Measurements from ENCODE around the gene PRRG2. TPM values are rescaled to one million over a fixed set of nuclear protein-coding genes. Genes with fewer than 3 reads are reported as not detected.
"Not testable (repeated sequence)": the region's sequence is repeated elsewhere in the genome, so short reads cannot be mapped to it uniquely, and the experiment has no call there.

The PRRG2 gene
- total RNA-seq, 2 experiments from 2014 or later = 1.5 TPM

DNA sequence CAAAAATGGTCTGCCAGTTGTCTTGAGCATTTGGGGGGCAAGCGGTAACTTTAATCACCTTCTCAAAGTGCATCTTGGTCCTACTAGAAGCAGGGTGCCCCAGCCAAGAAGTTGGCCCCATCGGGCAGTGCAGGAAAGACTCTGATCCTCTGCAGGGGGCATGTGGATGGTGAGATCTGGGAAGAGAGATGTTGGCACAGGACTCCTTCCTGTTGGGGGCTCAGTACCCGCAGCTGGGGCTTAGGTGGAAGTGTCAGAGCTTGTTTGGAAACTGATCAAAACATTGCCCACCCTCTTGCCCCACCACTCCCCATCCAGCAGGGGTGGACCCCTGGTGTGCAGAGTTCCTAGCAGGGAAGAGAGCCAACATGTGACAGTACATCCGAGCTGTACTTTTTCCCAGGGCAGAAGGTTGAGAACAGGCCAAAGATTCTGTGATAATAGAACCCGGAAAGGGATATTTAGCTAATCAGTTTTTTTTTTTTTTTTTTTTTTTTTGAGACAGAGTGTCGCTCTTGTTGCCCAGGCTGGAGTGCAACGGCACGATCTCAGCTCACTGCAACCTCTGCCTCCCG is 50.0 kb downstream of the PRRG2 start:
- CTCF ChIA-PET = interaction anchor here (2.0 kb wide), 1 partner anchor 9 kb away, joined by 5 read pairs; the partner anchor contains the start of gene RRAS
- POLR2A ChIA-PET = interaction anchor here (1.2 kb wide), 1 partner anchor 67 kb away, joined by 3 read pairs; no protein-coding TSS in a partner anchor
- DNase-seq (no peak), ATAC-seq (no peak)
- intact Hi-C loops (cut with micrococcal nuclease) = no loop called here
- peaks cover 11% of the 10 kb centered on the region for H3K36me3 Mint-ChIP-seq (ENCODE audit: low read depth)
- H3K27me3 Mint-ChIP-seq = no peaks in the 10 kb centered on the region
- TF ChIP-seq, protein P1, sequence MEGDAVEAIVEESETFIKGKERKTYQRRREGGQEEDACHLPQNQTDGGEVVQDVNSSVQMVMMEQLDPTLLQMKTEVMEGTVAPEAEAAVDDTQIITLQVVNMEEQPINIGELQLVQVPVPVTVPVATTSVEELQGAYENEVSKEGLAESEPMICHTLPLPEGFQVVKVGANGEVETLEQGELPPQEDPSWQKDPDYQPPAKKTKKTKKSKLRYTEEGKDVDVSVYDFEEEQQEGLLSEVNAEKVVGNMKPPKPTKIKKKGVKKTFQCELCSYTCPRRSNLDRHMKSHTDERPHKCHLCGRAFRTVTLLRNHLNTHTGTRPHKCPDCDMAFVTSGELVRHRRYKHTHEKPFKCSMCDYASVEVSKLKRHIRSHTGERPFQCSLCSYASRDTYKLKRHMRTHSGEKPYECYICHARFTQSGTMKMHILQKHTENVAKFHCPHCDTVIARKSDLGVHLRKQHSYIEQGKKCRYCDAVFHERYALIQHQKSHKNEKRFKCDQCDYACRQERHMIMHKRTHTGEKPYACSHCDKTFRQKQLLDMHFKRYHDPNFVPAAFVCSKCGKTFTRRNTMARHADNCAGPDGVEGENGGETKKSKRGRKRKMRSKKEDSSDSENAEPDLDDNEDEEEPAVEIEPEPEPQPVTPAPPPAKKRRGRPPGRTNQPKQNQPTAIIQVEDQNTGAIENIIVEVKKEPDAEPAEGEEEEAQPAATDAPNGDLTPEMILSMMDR (IDR thresholded peaks at IDR 0.05) = no peak
- H3K4me1 Mint-ChIP-seq (ENCODE audit: low read depth) = no peaks in the 10 kb centered on the region
- H3K4me3 Mint-ChIP-seq = no peak overlapping the region
- no peaks in the 10 kb centered on the region for H3K9me3 Mint-ChIP-seq
- no peak overlapping the region for H3K27ac Mint-ChIP-seq

DNA sequence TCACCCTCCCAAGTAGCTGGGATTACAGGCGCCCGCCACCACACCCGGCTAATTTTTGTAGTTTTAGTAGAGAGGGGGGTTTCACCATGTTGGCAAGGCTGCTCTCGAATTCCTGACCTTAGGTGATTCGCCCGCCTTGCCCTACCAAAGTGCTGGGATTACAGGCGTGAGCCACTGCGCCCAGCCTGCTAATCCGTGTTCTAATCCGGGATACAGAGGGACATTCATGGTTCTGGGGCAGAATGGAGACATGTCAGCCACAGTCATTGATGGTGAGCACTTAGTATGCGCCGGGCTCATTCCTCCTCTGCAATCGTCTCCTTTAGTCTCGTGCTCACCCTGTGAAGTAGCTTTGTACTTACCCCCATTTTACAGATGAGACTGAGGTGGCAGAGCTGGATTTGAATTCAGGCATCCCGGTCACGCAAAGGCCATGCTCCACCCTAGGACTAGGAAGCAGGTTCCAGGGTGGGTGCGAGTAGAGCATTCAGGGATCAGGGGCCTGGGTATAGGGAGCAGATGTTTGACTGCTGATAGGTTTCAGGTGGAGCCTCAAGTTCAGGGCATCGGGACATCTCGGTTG is 50.6 kb downstream of the PRRG2 start:
- H3K4me1 Mint-ChIP-seq (ENCODE audit: low read depth) = no peaks in the 10 kb centered on the region
- intact Hi-C loops (cut with micrococcal nuclease) = no loop called here
- POLR2A ChIA-PET = interaction anchor here (1.2 kb wide), 1 partner anchor 67 kb away, joined by 3 read pairs; no protein-coding TSS in a partner anchor
- H3K27ac Mint-ChIP-seq = no peak overlapping the region
- CTCF ChIA-PET = interaction anchor here (2.0 kb wide), 1 partner anchor 9 kb away, joined by 5 read pairs; the partner anchor contains the start of gene RRAS
- ATAC-seq (no peak), DNase-seq (no peak)
- H3K36me3 Mint-ChIP-seq (ENCODE audit: low read depth) = peaks cover 11% of the 10 kb centered on the region
- no peak overlapping the region for H3K4me3 Mint-ChIP-seq
- H3K9me3 Mint-ChIP-seq = no peaks in the 10 kb centered on the region
- no peaks in the 10 kb centered on the region for H3K27me3 Mint-ChIP-seq
- TF ChIP-seq, protein P1 (IDR thresholded peaks at IDR 0.05) = no peak

DNA sequence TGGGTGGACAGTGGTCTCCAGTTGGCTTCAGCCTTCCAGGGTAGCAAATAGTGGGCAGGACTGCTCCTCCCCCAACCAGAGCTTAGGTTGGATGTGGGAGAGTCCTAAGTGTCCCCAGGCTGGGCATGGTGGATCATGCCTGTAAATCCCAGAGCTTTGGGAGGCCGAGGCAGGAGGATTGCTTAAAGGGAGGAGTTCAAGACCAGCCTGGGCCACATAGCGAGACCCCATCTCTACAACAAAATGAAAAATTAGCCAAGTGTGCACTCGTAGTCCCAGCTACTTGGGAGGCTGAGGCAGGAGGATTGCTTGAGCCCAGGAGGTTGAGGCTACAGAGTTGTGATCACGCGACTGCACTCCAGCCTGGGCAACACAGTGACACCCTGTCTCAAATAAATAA is 51.5 kb downstream of the PRRG2 start:
- Mint-ChIP-seq H3K4me3 (no peak overlapping the region), H3K9me3 (no peaks in the 10 kb centered on the region), H3K36me3 (ENCODE audit: low read depth) (peaks cover 6% of the 10 kb centered on the region), H3K27me3 (no peaks in the 10 kb centered on the region), H3K27ac (no peak overlapping the region), H3K4me1 (ENCODE audit: low read depth) (no peaks in the 10 kb centered on the region)
- DNase-seq (no peak), ATAC-seq (no peak)
- TF ChIP-seq, protein P1 (IDR thresholded peaks at IDR 0.05) = no peak
- ChIA-PET POLR2A (interaction anchor here (1.1 kb wide), 1 partner anchor 8 kb away, joined by 3 read pairs; no protein-coding TSS in a partner anchor), CTCF (no interaction called here)
- intact Hi-C loops (cut with micrococcal nuclease) = no loop called here

DNA sequence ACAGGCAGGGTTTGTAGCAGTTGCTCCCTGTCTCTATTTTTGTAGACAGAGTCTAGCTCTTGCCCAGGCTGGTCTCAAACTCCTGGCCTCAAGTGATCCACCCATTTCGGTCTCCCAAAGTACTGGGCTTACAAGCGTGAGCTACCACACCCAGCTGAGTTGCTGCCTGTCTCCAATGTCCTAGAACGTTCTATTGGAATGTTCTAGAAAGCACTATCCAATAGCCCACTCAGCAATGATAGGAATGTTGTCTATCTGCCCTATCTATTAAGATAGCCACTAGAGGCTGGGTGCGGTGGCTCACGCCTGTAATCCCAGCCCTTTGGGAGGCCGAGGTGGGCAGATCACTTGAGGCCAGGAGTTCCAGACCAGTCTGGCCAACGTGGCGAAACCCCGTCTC is 52.2 kb downstream of the PRRG2 start:
- DNase-seq; H3K27ac Mint-ChIP-seq; CTCF ChIA-PET; H3K36me3 Mint-ChIP-seq (ENCODE audit: low read depth); H3K9me3 Mint-ChIP-seq; intact Hi-C loops (cut with micrococcal nuclease); H3K4me3 Mint-ChIP-seq; H3K27me3 Mint-ChIP-seq; H3K4me1 Mint-ChIP-seq (ENCODE audit: low read depth); ATAC-seq: not testable (repeated sequence)
- POLR2A ChIA-PET = interaction anchor here (1.1 kb wide), 1 partner anchor 9 kb away, joined by 3 read pairs; no protein-coding TSS in a partner anchor

DNA sequence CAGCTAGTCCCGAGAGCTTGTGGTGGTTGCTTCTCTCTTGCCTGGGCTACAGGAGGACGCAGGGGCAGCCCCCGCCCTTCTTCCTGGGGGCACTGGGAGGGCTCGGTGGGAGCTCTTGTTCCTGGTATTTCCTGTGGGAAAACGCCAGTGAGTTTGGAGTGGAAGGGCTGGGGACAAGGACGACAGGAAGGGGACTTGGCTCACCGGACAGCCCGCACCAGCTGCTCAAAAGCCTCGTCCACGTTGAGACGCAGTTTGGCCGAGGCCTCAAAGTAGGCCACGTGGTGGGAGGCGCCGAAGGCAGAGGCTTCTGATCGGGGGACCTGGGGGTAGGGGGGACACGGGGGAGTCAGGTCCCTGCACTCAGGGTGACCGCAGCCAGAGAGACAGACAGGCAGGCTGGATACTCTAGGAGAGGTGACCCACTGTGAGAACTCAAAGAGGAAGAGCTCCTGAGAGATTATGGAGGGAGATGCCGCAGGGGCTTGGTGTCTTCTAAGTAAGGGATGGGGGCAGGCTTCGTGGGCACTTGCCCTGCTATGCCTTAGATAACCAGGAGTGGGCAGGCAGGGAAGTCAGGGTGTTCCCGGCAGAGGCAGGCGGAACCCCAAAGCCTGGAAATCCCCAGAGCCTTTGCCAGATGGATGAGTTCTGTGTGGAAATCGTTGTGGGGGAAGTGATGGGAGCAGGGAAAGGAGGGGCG is 54.6 kb downstream of the PRRG2 start:
- Mint-ChIP-seq H3K4me1 (ENCODE audit: low read depth) (peaks cover 17% of the 10 kb centered on the region), H3K9me3 (no peaks in the 10 kb centered on the region), H3K27me3 (no peaks in the 10 kb centered on the region), H3K4me3 (no peak overlapping the region), H3K36me3 (ENCODE audit: low read depth) (peaks cover 1% of the 10 kb centered on the region), H3K27ac (no peak overlapping the region)
- intact Hi-C loops (cut with micrococcal nuclease) = no loop called here
- ATAC-seq = no peak
- POLR2A ChIA-PET = interaction anchor here (1.3 kb wide), 1 partner anchor 20 kb away, joined by 4 read pairs; no protein-coding TSS in a partner anchor
- DNase-seq = no peak
- CTCF ChIA-PET = no interaction called here
- TF ChIP-seq, protein P1 (IDR thresholded peaks at IDR 0.05) = no peak

Measured in activated CD8-positive, alpha-beta T cell treated with anti-CD3 and anti-CD28 coated beads for 36 hours (primary cell).